ENCODE data around the gene PITPNC1. TPM values are rescaled to one million over a fixed set of nuclear protein-coding genes. Genes with fewer than 3 reads are reported as not detected.
"Not testable (repeated sequence)": the region's sequence is repeated elsewhere in the genome, so short reads cannot be mapped to it uniquely, and the experiment has no call there.

The PITPNC1 gene
- total RNA-seq, 1 donor from 2014 or later: 70.9 TPM

DNA sequence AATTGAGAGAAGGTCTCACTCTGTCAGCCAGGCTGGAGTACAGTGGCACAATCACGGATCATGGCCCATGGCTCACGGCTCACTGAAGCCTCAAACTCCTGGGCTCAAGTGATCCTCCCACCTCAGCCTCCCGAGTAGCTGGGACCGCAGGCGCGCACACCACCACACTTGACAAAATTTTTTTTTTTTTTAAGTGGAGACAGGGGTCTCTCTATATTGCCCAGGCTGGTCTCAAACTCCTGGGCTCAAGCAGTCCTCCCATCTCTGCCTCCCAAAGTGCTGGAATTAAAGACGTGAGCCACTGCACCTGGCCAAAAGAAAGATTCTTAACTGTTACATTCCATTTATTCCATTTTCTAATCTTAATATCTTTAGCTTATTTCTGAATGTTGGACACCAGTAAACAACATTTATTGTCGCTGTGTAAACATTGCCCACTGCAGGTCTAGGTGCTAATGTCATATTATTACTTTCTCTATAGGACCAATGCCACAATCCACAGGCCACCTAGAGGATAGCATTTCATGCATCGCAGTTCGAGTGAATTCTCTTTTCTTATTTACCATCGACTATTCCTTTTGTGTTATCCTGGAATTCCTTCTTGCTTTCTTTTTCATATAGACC, 123.7 kb downstream of the PITPNC1 start:
- FAIRE-seq (no peak), DNase-seq (ENCODE audit: low spot score in 2 of 2) (no peak)

DNA sequence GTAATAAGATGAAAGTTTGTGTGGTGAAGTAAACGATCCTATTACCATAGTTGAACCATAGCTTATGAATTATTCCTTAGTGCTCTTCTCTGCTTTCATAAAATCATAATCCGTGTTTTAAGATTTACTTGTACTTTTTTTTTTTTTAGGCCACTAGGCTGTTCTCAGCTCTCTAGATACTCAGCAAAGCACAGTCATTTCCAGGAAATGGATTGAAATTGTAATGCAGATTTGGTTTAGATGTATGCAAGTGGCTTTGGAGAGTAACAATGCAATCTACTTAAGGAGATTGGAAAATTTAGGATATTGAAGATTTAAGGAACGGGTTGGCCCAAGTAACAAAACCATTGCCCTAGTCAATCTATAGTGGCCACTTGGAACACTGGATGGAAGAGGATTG, 125.1 kb downstream of the PITPNC1 start:
- DNase-seq (ENCODE audit: low spot score in 2 of 2): no peak
- no peak for FAIRE-seq

DNA sequence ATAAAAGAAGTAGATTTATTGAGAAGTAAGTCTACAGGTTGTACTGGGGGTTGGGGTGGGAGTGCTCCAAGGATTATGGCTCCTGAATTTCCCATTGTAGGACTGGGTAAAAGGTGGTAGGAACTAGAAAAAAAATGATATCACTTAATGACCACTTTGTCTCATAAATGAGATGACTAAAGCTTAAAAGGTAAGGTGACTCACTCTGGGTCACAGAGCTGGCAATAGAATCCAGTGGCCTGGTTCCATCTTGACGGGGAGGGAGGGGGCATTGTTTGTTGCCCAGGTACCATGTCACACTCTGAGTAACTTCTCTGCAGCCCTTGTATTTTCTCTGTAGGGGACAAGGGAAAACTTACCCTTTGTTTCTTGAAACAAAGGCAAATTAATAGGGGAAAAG, 126.1 kb downstream of the PITPNC1 start:
- DNase-seq (ENCODE audit: low spot score in 2 of 2) (no peak), FAIRE-seq (no peak)

DNA sequence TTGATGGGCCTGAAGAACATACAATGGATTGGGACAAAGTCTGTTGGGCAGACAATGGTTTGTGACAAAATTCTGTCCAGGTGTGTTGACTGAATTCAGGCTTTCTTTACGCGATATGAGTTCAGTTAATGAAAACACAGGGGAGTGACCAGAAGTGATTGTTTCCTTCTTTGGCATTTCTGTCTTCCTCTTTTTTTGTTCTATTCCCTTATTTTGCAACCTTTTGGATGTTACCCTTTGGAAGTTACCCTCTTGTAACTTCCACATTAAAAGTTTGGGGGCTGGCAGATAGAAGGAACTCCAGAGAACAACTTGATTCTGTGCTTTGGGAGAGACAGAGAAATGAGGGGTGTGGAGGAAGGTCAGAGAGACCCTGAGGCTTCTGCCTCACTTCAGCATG, 126.7 kb downstream of the PITPNC1 start:
- DNase-seq (ENCODE audit: low spot score in 2 of 2) (no peak), FAIRE-seq (no peak)

DNA sequence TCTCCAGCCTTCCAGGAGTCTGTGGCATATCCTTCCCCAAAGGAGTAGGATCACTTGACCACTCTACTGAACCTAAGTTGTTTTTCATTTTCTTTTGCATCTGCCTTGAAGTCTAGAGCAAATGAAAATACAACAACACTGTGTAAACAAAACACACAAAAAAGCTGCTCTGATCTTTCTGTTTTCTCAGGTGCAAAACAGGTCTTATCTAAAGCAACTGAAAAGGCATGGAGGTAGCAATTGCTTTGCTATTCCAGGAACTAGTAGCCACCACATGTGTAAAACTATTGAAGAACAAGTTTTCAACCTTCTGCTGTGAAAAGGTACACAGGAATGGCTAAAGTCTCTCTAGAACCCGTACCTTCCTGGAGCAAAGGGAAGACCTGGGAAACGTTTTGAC, 127.1 kb downstream of the PITPNC1 start:
- DNase-seq (ENCODE audit: low spot score in 2 of 2) (no peak), FAIRE-seq (no peak)

DNA sequence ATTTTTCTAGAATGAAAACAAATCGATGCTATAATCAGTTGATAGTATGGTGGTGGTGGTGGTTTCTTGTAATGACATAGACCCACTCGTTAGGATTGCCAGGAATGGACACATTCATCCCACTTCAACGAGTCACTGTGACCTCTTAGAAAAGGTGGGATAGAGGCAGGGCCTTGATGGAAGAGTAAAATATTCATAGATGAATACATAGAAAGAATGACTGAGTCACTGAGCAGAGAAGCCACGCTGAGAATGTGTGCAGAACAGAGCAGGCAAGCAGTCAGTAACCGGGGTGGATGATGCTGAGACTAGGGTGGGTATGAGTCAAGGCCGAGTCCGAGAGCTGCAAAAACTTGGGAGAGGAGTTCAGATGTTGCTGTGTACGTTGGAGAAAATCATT, 129.9 kb downstream of the PITPNC1 start:
- DNase-seq (ENCODE audit: low spot score in 2 of 2): no peak
- no peak for FAIRE-seq

DNA sequence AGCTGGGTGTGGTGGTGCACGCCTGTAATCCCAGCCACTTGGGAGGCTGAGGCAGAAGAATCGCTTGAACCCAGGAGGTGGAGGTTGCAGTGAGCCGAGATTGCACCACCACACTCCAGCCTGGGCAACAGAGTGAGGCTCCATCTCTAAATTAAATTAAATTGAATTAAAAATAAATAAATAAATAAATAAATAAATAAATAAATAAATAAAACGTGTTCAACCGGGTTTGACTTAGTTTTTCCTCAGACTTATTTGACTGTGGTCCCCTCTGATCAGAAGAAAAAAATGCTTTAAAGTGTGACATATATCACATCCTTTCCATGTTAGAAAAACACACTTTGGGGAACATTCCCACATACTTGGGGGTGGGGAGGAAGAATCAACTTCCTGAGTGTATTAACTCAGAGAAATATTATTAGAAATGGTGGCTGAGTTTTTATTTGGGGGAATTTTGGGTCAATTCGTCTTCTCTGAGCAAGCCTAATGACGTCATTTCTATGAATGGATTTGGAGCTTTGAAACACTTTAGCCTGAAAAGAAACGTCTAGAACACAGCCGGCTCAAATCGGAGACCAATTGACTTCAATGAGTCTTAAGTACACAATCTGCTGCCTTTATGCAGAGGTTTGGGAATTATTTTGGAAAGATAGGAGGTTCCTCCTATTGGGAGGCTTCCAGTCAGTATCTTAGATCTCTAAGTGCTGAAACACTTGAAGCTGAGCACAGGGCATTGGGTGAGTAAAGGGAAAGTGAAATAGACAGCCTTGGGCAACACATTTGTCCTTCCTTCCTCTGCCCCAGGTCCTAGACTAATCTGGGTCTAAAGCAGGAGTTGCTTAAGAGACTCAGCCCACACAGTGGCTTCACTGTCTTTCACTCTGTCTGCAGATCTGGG, 132.6 kb downstream of the PITPNC1 start:
- no peak for DNase-seq (ENCODE audit: low spot score in 2 of 2)
- no peak for FAIRE-seq

DNA sequence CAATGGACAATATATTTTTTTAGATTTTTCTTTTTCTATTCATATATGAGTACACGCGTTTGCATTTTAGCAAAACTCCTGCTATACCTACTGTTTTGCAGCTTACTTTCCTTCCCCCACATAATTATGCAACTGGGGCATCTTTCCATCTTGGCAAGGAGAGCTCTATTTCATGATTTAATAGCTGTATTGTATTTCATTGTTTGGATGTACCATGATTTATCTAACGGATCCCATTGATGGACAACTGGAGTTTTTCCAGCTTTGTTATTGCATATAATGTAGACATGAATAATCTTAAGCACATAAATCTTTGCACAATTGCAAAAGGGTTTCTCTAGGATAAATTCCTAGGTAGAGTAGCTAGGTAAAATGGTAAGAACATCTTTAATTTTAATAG, 133.9 kb downstream of the PITPNC1 start:
- FAIRE-seq (no peak), DNase-seq (ENCODE audit: low spot score in 2 of 2) (no peak)

DNA sequence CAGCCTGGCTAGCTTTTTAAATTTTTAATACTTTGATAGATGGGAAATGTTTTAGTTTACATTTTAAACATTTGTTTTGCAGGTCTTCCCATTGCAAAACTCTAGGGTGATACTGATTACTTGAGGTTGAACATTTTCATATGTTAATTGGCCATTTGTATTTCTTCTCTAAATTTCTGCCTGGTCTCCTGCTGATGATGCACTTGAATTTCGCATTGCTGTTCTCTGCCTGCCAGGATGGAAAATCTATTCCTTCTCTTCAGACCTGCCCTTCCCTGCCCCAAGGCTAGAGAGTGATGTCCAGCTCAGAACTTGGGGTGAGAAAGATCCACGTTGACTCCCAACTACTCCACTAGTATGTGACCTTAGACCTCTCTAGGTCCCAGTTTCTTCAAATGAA, 134.7 kb downstream of the PITPNC1 start:
- DNase-seq (ENCODE audit: low spot score in 2 of 2) (no peak), FAIRE-seq (no peak)

DNA sequence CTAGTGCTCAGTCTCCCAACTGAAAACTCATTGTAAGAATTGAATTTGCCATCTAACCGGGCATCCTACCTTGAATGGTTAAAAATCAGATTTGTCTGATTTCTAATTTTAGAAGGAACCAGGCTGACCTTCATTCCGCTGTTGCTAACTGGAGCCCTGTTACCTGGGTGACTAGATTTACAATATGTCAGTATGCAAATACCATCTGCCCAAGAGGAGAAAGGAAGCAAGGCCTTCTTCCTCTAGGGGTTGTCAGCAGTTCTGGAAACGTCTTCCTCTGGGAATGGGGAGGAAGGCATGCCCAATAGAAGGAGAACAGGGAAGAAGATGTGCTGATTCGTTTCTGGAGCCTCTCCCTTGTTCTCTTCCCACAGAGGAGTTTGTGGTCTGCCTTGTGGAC, 137.9 kb downstream of the PITPNC1 start:
- DNase-seq (ENCODE audit: low spot score in 2 of 2) (no peak), FAIRE-seq (no peak)

DNA sequence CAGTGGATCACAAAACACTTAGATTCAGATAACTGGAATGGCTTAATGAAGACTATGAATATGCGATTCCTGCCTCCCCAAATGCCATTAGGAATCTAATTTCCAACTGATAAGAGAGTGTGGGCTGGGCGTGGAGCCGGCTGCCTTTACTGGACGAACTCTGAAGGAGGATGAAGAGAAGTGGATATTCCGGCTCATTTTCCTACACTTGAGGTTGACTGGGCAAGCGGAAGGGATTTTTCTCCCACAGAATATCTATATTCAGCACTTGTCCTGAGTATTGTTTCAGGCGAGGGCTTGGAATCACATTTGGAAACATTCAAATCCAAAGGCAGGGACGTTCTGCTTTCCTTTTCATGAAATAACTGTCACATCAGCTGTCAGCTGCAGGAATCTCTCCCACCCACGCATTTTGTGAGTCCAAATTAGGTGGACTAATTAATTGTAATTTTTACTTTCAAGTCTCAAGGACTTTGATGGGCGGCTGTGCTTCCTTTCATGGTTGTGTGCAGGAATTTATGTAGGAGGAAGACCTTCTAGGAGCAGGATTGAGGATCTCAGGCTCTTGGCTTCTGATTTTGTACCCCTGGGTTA, 138.5 kb downstream of the PITPNC1 start:
- no peak for DNase-seq (ENCODE audit: low spot score in 2 of 2)
- FAIRE-seq: no peak

DNA sequence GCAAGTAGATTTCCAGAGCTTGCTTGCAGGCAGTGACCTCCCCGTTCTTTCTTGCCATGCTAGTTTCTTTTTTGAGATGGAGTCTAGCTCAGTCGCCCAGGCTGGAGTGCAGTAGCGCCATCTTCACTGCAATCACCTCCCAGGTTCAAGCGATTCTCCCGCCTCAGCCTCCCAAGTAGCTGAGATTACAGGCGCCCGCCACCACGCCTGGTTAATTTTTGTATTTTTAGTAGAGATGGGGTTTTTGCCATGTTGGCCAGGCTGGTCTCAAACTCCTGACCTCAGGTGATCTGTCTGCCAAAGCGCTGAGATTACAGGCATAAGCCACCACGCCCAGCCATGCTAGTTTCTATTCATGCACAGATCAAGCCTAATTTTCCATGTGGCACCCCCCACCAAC, 139.5 kb downstream of the PITPNC1 start:
- not testable (repeated sequence) for DNase-seq (ENCODE audit: low spot score in 2 of 2); FAIRE-seq

DNA sequence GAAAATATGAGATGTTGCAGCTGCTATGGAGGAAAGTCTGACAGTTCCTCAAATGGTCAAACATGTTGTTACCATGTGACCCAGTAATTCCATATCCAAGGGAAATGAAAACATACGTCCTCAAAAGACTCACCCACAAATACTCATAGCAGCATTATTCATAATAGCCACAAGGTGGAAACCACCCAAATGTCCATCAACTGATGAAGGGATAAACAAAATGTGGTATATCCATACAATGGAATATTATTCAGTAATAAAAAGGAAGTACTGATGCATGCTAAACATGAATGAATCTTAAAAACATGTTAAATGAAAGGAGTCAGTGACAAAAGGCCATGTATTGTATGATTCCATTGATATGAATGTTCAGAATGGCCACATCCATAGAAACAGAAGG, 140.2 kb downstream of the PITPNC1 start:
- DNase-seq (ENCODE audit: low spot score in 2 of 2) (no peak), FAIRE-seq (no peak)

DNA sequence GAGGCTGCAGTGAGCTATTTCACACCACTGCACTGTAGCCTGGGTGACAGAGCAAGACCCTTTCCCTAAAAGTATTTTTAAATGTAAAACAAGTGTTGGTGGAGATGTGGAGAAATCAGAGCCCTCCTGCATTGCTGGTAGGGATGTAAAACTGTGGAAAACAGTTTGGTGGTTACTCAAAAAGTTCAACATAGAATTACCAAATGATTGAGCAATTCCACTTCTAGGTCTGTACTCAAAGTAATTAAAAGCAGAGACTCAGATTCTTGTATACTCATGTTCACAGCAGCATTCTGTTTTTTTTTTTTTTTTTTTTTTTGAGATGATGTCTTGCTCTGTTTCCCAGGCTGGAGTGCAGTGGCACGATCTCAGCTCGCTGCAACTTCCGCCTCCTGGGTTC, 141.8 kb downstream of the PITPNC1 start:
- FAIRE-seq: no peak
- DNase-seq (ENCODE audit: low spot score in 2 of 2): no peak

DNA sequence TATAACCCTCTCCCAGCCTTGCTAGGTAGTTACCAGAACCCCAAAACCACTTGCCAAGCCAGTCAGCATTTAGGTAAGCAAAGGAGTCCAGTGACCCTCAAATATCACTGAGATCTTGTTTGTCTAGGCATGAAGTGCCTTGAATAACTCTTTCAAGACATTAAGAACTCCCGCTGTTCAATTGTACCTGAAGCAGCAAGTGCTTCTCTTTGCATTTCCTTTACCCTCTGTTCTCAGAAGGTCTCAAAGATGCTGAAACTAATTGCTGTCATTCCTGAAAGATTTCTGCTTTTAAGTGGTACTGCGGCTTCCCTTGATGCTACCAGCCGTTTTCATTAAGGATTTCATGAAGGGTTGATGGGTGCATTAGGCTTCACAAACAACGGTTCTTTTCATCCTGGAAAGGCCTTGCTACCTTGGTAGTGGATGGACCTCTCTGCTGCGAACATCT, 142.7 kb downstream of the PITPNC1 start:
- FAIRE-seq: no peak
- DNase-seq (ENCODE audit: low spot score in 2 of 2): no peak

DNA sequence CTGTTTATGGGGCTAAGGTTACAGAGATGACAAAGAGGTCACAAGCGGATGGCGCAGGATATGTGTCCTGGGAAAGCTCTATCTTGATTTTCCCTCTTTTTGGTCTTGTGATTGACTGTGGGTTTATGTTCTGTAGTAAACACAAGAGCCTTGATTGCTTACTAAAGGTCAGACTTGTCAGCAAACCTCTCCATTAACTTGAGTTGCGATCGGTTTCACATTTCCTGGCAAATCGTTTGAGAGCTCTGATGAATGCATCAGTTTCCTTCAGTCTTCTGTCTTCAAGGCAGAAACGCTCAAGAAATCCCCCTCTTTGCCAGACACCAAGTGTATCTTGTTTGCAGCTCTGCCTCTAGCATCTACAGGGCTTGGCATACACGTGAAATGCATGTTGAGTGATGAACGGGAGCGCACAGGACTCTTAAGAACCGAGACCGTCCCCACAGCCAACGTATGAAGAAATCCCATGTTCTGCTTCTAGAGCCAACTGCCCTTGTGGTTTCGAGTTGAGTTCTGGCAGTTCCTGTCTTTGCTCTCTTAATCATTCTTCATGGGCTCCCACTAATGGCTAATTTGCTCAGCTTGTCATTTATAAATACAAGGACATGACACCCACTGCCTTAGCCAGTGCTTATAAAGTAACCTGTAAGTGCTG, 143.3 kb downstream of the PITPNC1 start:
- DNase-seq (ENCODE audit: low spot score in 2 of 2) (no peak), FAIRE-seq (no peak)

DNA sequence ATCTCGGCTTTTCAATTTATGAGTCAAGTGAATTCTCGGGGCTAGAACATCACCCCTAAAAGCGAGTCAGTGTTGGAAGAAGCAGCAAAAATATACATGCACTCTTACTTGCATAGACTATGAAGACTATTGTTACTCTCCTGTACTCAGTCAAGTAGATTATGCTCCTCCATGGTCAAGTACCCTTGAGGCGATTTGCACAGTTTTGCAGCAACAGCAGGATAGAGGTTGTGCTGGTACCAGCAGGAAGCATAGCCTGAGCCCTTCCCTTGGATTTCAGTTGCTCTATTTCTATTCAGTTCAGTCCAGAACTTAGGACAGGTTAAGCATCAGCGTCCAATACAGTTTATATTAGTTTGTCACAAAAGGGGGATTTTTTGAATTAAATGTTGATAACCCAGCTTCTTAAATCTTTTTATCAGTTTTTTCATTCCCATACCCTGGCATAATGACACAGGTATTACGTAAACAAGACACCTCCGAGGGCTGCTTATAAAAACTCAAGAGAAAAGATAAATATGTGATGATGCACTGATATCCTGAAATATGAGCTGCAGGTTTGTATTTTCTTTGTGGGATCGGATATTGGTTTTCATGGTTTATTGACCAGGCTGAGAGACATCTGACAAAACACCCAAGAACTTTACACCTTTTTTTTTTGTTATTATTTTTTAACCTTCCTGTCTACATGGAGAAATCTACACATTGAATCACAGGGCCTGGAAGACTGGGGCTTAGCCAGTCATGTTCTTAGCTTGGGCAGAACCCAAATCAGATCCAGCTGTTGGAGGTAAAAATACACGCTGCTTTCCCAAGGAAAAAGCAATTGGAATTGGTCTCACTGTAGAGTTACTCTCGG, 144.1 kb downstream of the PITPNC1 start:
- no peak for FAIRE-seq
- no peak for DNase-seq (ENCODE audit: low spot score in 2 of 2)

DNA sequence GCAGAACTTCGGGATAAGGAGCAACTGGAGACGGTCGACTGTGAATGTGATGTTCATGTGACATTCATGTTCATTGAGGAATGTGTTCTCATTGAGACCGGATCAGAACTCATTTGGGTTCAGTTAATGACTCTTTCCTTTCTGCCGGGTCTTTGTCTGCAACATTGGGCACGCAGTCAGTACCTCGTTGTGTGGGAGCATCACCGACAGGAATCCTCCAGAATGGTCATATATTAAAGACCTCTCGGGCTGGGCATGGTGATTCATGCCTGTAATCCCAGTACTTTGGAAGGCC, 144.6 kb downstream of the PITPNC1 start:
- FAIRE-seq (no peak), DNase-seq (ENCODE audit: low spot score in 2 of 2) (no peak)

DNA sequence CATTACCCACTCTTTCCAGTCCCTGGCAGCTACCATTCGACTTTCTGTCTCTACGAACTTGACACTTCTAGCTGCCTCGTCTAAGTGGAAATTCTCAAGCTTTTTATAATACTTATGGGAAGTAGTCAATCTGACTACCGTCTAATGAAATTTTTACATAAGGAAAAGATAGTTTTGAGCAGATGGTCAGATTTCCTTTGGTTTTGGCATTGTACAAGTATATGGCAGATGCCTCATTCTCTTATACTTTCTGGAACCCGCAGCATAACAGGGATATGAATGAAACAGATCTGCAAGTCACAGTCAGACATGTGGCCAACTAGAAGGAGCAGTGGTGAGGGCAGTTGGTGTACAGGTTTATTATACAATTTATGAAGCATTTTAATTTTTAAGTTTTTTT, 146.0 kb downstream of the PITPNC1 start:
- DNase-seq (ENCODE audit: low spot score in 2 of 2) (no peak), FAIRE-seq (no peak)
